ENCODE results near the gene DDX49.
"Not testable (repeated sequence)": the region's sequence is repeated elsewhere in the genome, so short reads cannot be mapped to it uniquely, and the experiment has no call there.

The DDX49 gene

GRCh38 chr19:18946335-18946734 lies 26.8 kb downstream of the DDX49 start:
- DNase-seq = no peak

GRCh38 chr19:18946918-18947317 lies 27.4 kb downstream of the DDX49 start:
- no peak for DNase-seq

GRCh38 chr19:18948075-18948975 lies 28.8 kb downstream of the DDX49 start:
- no peak for DNase-seq

GRCh38 chr19:18948976-18949356 lies 29.5 kb downstream of the DDX49 start:
- DNase-seq = no peak

GRCh38 chr19:18949858-18950257 lies 30.3 kb downstream of the DDX49 start:
- no peak for DNase-seq

- DNase-seq = no peak
Measured at GRCh38 chr19:18951721-18952281, 32.3 kb downstream of the DDX49 start.

- not testable (repeated sequence) for DNase-seq
Measured at GRCh38 chr19:18952364-18953003, 33.0 kb downstream of the DDX49 start.

- DNase-seq = no peak
Measured at GRCh38 chr19:18954094-18954493, 34.6 kb downstream of the DDX49 start.

GRCh38 chr19:18955042-18955441 lies 35.5 kb downstream of the DDX49 start:
- no peak for DNase-seq

- DNase-seq = no peak
Measured at GRCh38 chr19:18960370-18960769, 40.9 kb downstream of the DDX49 start.

GRCh38 chr19:18961767-18962620 lies 42.5 kb downstream of the DDX49 start:
- DNase-seq = no peak

- no peak for DNase-seq
Measured at GRCh38 chr19:18964121-18964520, 44.6 kb downstream of the DDX49 start.

- DNase-seq = no peak
Measured at GRCh38 chr19:18966307-18966706, 46.8 kb downstream of the DDX49 start.

GRCh38 chr19:18967358-18968146 lies 48.0 kb downstream of the DDX49 start:
- no peak for DNase-seq

- DNase-seq = no peak
Measured at GRCh38 chr19:18969931-18970659, 50.6 kb downstream of the DDX49 start.

- no peak for DNase-seq
Measured at GRCh38 chr19:18972301-18972811, 52.8 kb downstream of the DDX49 start.

GRCh38 chr19:18972851-18973250 lies 53.3 kb downstream of the DDX49 start:
- no peak for DNase-seq

GRCh38 chr19:18975011-18975410 lies 55.5 kb downstream of the DDX49 start:
- DNase-seq = no peak

- DNase-seq = no peak
Measured at GRCh38 chr19:18975869-18976268, 56.4 kb downstream of the DDX49 start.

Measured in NCI-H2029 (cell line).